HCT116 (cell line): ENCODE results near the gene TCEA2. TPM values are rescaled to one million over a fixed set of nuclear protein-coding genes. Genes with fewer than 3 reads are reported as not detected.

Experiments used
- ATAC-seq: fragments of 200-7000 bp; cut with Tn5 transposase; 2 replicates; pipeline ENCODE4 v1.9.1; 2020; ENCODE audit warnings: mild to moderate bottlenecking, moderate library complexity
- BruUV-seq: library from RNA; stranded (reverse); fragments of 400-500 nt; replicated peaks from 2 replicates; lab custom pipeline; 2021; lab: Mats Ljungman, UMichigan
- CTCF ChIA-PET: fragments of 300-600 bp; sonication (Branson Sonifier 250); formaldehyde crosslinking; loops from one replicate; lab custom pipeline; 2021; ENCODE audit warnings: antibody characterized with exemption; lab: Charles Lee
- POLR2A ChIA-PET: fragments of 300-600, 350-600 bp; sonication (Branson Sonifier 250); formaldehyde crosslinking; loops from one replicate; lab custom pipeline; 2021; ENCODE audit warnings: antibody characterized with exemption; lab: Charles Lee
- RAD21 ChIA-PET, 2 experiments: fragments of 300-600 bp; sonication (Branson Sonifier 250); formaldehyde crosslinking; loops; one replicate each; lab custom pipeline; 2023; ENCODE audit warnings: low total read pairs in 2 of 2; ENCODE audit not compliant: uncharacterized antibody in 2 of 2, unreplicated experiment in 2 of 2, low non-redundant PET in 1 of 2; lab: Charles Lee
- DNase-seq: peaks from one replicate; pipeline ENCODE4 v3.0.0-alpha.2; 2010; ENCODE audit warnings: low read depth, low spot score
- H2AFZ ChIP-seq: fragments of 200-600 bp; shearing (Covaris generic), sonication (generic); 2 replicates; pipeline ENCODE4 v1.6.1; 2017; ENCODE audit warnings: low read depth, mixed run types, mixed read lengths, antibody characterized with exemption, low read length; ENCODE audit not compliant: poor library complexity, severe bottlenecking
- H3K27ac ChIP-seq: 2 replicates; pipeline ENCODE4 v1.5.1; 2012; ENCODE audit warnings: low read depth, low read length
- H3K27me3 ChIP-seq: fragments of 200-600 bp; sonication (generic); 2 replicates; pipeline ENCODE4 v1.6.1; 2016; ENCODE audit warnings: mixed run types, low read length, mixed read lengths; ENCODE audit not compliant: insufficient read depth
- H3K36me3 ChIP-seq, 2 experiments: fragments of 200-500 bp in 1 of 2; fragments of 200-600 bp in 1 of 2; sonication (Bioruptor generic) in 1 of 2; sonication (generic) in 1 of 2; 2 replicates each; pipeline versions ENCODE4 v1.5.1 to v1.6.1; 2014 to 2016; ENCODE audit warnings: low read length in 2 of 2, inconsistent platforms in 1 of 2, mixed read lengths in 1 of 2, mixed run types in 1 of 2; ENCODE audit not compliant: insufficient read depth in 2 of 2, control insufficient read depth in 1 of 2
- H3K4me1 ChIP-seq, 2 experiments: fragments of 200-600 bp in 1 of 2; sonication (generic) in 1 of 2; 2 replicates each; pipeline versions ENCODE4 v1.5.1 to v1.6.1; 2012 to 2017; ENCODE audit warnings: low read length in 2 of 2, inconsistent platforms in 1 of 2, mild to moderate bottlenecking in 1 of 2, mixed read lengths in 1 of 2, mixed run types in 1 of 2, moderate library complexity in 1 of 2; ENCODE audit not compliant: insufficient read depth in 2 of 2, control insufficient read depth in 1 of 2
- H3K4me2 ChIP-seq: fragments of 200-600 bp; sonication (generic); 2 replicates; pipeline ENCODE4 v1.6.1; 2017; ENCODE audit warnings: mixed run types, low read length, mixed read lengths
- H3K4me3 ChIP-seq, 2 experiments: fragments of 200-600 bp in 1 of 2; sonication (generic) in 1 of 2; replicated peaks in 1 of 2; 2 replicates each; pipeline ENCODE4 v1.5.1; 2011 to 2016; ENCODE audit warnings: low read length in 2 of 2, control low read depth in 1 of 2, low read depth in 1 of 2, mild to moderate bottlenecking in 1 of 2, mixed read lengths in 1 of 2, mixed run types in 1 of 2
- H3K79me2 ChIP-seq: fragments of 200-600 bp; sonication (generic); 2 replicates; pipeline ENCODE4 v1.6.1; 2017; ENCODE audit warnings: mild to moderate bottlenecking, mixed run types, low read length, moderate library complexity, mixed read lengths; ENCODE audit not compliant: insufficient read depth
- H3K9ac ChIP-seq: fragments of 200-600 bp; sonication (generic); 2 replicates; pipeline ENCODE4 v1.6.1; 2016; ENCODE audit warnings: low read length, mixed read lengths
- H3K9me2 ChIP-seq: fragments of 200-600 bp; sonication (generic), shearing (Covaris generic); 2 replicates; pipeline ENCODE4 v1.6.1; 2017; ENCODE audit warnings: mixed run types, mild to moderate bottlenecking, moderate library complexity; ENCODE audit not compliant: insufficient read depth
- H3K9me3 ChIP-seq, 2 experiments: fragments of 200-500 bp in 1 of 2; fragments of 200-600 bp in 1 of 2; sonication (Bioruptor generic) in 1 of 2; sonication (generic) in 1 of 2; 2 replicates each; pipeline ENCODE4 v1.6.1; 2014 to 2017; ENCODE audit warnings: low read length in 2 of 2, mixed read lengths in 2 of 2, inconsistent platforms in 1 of 2, low read depth in 1 of 2, mild to moderate bottlenecking in 1 of 2, mixed run types in 1 of 2, moderate library complexity in 1 of 2; ENCODE audit not compliant: control insufficient read depth in 1 of 2, insufficient read depth in 1 of 2
- H4K20me1 ChIP-seq: fragments of 200-600 bp; sonication (generic), shearing (Covaris generic); 2 replicates; pipeline ENCODE4 v1.6.1; 2017; ENCODE audit warnings: mixed run types, mild to moderate bottlenecking, moderate library complexity; ENCODE audit not compliant: insufficient read depth
- CBX3 ChIP-seq: IDR thresholded peaks from 2 replicates; pipeline ENCODE4 v1.6.1; 2012; ENCODE audit warnings: low read depth
- ELF1 ChIP-seq: IDR thresholded peaks from 2 replicates; pipeline ENCODE4 v1.6.1; 2012; ENCODE audit warnings: low read depth, borderline replicate concordance
- EZH2 ChIP-seq: fragments of 200-600 bp; sonication (generic); IDR thresholded peaks from 2 replicates; pipeline ENCODE4 v1.6.1; 2017; ENCODE audit warnings: antibody characterized with exemption, mixed run types
- FOSL1 ChIP-seq: IDR thresholded peaks from 2 replicates; pipeline ENCODE4 v1.6.1; 2012; ENCODE audit warnings: low read depth
- SRF ChIP-seq: IDR thresholded peaks from 2 replicates; pipeline ENCODE4 v1.6.1; 2012; ENCODE audit warnings: low read depth
- TCF7L2 ChIP-seq: IDR thresholded peaks from 2 replicates; pipeline ENCODE4 v1.7.0; 2011; ENCODE audit warnings: borderline replicate concordance, inconsistent platforms; ENCODE audit not compliant: insufficient read depth, insufficient read length; ENCODE audit errors: extremely low read depth
- ZFX ChIP-seq: fragments of 450-650 bp; IDR thresholded peaks from 2 replicates; pipeline ENCODE4 v1.6.1; 2017
- ZNF274 ChIP-seq: fragments of 200-500 bp; sonication (Bioruptor generic); IDR thresholded peaks from 2 replicates; pipeline ENCODE4 v1.6.1; 2014; ENCODE audit warnings: mild to moderate bottlenecking, low read depth, low read length, inconsistent platforms
- intact Hi-C: fragments of 100-400 bp; cut with micrococcal nuclease; formaldehyde crosslinking; loops from 2 replicates; pipeline ENCODE4 v1.10.0; 2022
- total RNA-seq: library from RNA; stranded (reverse); gene quantifications from one replicate; pipeline ENCODE4 v1.2.1, GENCODE V29; 2021; ENCODE audit not compliant: unreplicated experiment
- TF ChIP-seq, protein P1 (sequence below): IDR thresholded peaks from 2 replicates; pipeline ENCODE4 v1.6.1; 2012
- TF ChIP-seq, protein P2 (sequence below): IDR thresholded peaks from 2 replicates; pipeline ENCODE4 v1.6.1; 2012; ENCODE audit warnings: low read depth
- TF ChIP-seq, protein P3 (sequence below), 3 experiments: fragments of 200-600 bp in 1 of 3; sonication (generic) in 1 of 3; IDR thresholded peaks in 2 of 3; conservative IDR thresholded peaks in 1 of 3; 2 replicates each; pipeline ENCODE4 v1.5.1; 2012 to 2017; ENCODE audit warnings: low read depth in 2 of 3, low read length in 2 of 3, antibody characterized with exemption in 1 of 3, borderline replicate concordance in 1 of 3, control low read depth in 1 of 3, mild to moderate bottlenecking in 1 of 3, mixed read lengths in 1 of 3, mixed run types in 1 of 3, moderate library complexity in 1 of 3; ENCODE audit not compliant: insufficient read depth in 1 of 3
- TF ChIP-seq, protein P4 (sequence below): IDR thresholded peaks from 2 replicates; pipeline ENCODE4 v1.6.1; 2012
- TF ChIP-seq, protein P5 (sequence below): IDR thresholded peaks from 2 replicates; pipeline ENCODE4 v1.6.1; 2011; ENCODE audit warnings: mild to moderate bottlenecking, low read length, moderate library complexity; ENCODE audit not compliant: insufficient replicate concordance; ENCODE audit errors: extremely low read depth

TCEA2 gene
- total RNA-seq, 1 experiment from 2014 or later = 29.7 TPM

DNA sequence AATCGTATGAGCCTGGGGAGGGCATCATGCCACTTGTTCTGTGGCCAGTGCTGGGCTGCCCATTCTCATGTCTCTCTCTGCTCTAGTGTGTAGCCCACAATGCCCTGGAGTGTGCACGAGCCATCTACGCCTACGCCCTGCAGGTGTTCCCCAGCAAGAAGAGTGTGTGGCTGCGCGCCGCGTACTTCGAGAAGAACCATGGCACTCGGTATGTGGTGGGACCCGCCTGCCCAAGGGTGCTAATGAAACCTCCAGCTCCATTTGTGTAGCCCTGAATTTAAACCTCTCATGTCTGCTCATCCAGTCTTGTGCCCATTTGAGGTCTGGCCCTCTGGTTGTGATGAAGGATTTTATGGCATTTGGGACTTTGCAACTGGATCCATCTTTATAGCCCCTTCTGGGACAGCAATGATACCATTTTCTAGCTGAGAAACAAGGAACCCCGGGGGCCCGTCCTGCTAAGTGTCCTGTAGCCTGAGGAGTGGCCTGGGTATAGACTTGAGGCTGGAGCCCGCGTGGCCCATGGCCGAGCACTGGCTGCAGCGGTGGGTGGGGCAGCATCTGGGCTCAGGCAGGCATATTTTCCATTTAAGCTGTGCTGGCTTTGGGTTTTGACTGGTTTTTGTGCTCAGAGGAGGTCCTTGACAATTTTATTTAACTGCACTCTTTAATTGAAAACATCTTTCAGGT lies 40.2 kb upstream of the TCEA2 start:
- TF ChIP-seq ZFX (no peak), SRF (no peak), ZNF274 (no peak), FOSL1 (no peak), ELF1 (no peak), EZH2 (no peak), TCF7L2 (no peak), CBX3 (no peak)
- TF ChIP-seq, protein P1, sequence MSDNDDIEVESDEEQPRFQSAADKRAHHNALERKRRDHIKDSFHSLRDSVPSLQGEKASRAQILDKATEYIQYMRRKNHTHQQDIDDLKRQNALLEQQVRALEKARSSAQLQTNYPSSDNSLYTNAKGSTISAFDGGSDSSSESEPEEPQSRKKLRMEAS = no peak
- TF ChIP-seq, protein P2, sequence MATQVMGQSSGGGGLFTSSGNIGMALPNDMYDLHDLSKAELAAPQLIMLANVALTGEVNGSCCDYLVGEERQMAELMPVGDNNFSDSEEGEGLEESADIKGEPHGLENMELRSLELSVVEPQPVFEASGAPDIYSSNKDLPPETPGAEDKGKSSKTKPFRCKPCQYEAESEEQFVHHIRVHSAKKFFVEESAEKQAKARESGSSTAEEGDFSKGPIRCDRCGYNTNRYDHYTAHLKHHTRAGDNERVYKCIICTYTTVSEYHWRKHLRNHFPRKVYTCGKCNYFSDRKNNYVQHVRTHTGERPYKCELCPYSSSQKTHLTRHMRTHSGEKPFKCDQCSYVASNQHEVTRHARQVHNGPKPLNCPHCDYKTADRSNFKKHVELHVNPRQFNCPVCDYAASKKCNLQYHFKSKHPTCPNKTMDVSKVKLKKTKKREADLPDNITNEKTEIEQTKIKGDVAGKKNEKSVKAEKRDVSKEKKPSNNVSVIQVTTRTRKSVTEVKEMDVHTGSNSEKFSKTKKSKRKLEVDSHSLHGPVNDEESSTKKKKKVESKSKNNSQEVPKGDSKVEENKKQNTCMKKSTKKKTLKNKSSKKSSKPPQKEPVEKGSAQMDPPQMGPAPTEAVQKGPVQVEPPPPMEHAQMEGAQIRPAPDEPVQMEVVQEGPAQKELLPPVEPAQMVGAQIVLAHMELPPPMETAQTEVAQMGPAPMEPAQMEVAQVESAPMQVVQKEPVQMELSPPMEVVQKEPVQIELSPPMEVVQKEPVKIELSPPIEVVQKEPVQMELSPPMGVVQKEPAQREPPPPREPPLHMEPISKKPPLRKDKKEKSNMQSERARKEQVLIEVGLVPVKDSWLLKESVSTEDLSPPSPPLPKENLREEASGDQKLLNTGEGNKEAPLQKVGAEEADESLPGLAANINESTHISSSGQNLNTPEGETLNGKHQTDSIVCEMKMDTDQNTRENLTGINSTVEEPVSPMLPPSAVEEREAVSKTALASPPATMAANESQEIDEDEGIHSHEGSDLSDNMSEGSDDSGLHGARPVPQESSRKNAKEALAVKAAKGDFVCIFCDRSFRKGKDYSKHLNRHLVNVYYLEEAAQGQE = no peak
- TF ChIP-seq, protein P3, sequence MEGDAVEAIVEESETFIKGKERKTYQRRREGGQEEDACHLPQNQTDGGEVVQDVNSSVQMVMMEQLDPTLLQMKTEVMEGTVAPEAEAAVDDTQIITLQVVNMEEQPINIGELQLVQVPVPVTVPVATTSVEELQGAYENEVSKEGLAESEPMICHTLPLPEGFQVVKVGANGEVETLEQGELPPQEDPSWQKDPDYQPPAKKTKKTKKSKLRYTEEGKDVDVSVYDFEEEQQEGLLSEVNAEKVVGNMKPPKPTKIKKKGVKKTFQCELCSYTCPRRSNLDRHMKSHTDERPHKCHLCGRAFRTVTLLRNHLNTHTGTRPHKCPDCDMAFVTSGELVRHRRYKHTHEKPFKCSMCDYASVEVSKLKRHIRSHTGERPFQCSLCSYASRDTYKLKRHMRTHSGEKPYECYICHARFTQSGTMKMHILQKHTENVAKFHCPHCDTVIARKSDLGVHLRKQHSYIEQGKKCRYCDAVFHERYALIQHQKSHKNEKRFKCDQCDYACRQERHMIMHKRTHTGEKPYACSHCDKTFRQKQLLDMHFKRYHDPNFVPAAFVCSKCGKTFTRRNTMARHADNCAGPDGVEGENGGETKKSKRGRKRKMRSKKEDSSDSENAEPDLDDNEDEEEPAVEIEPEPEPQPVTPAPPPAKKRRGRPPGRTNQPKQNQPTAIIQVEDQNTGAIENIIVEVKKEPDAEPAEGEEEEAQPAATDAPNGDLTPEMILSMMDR (IDR thresholded peaks at IDR 0.05 in 2 of 3, conservative IDR thresholded peaks at IDR 0.05 in 1 of 3; ENCODE audit: borderline replicate concordance in 1 of 3, insufficient read depth in 1 of 3, low read depth in 2 of 3, low read length in 2 of 3) = no peak
- TF ChIP-seq, protein P4, sequence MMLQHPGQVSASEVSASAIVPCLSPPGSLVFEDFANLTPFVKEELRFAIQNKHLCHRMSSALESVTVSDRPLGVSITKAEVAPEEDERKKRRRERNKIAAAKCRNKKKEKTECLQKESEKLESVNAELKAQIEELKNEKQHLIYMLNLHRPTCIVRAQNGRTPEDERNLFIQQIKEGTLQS = no peak
- TF ChIP-seq, protein P5, sequence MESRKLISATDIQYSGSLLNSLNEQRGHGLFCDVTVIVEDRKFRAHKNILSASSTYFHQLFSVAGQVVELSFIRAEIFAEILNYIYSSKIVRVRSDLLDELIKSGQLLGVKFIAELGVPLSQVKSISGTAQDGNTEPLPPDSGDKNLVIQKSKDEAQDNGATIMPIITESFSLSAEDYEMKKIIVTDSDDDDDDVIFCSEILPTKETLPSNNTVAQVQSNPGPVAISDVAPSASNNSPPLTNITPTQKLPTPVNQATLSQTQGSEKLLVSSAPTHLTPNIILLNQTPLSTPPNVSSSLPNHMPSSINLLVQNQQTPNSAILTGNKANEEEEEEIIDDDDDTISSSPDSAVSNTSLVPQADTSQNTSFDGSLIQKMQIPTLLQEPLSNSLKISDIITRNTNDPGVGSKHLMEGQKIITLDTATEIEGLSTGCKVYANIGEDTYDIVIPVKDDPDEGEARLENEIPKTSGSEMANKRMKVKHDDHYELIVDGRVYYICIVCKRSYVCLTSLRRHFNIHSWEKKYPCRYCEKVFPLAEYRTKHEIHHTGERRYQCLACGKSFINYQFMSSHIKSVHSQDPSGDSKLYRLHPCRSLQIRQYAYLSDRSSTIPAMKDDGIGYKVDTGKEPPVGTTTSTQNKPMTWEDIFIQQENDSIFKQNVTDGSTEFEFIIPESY = no peak
- RAD21 ChIA-PET = no interaction called here

More for the DNA sequence above, 40.2 kb upstream of the TCEA2 start:
- Histone ChIP-seq H3K9ac (no peak overlapping the region), H3K9me2 (no peaks in the 10 kb centered on the region), H3K36me3 (peaks cover 37 to 47% of the 10 kb centered on the region in 2 experiments), H3K4me2 (no peak overlapping the region), H4K20me1 (no peaks in the 10 kb centered on the region), H3K9me3 (no peaks in the 10 kb centered on the region), H2AFZ (no peak overlapping the region), H3K4me1 (no peaks in the 10 kb centered on the region), H3K4me3 (no peak overlapping the region), H3K27me3 (no peaks in the 10 kb centered on the region), H3K27ac (no peak overlapping the region), H3K79me2 (no peaks in the 10 kb centered on the region)
- CTCF ChIA-PET = no interaction called here
- intact Hi-C loops = no loop called here
- POLR2A ChIA-PET = no interaction called here
- no TSS peak for BruUV-seq
- ATAC-seq = no peak
- no peak for DNase-seq
